WI38 (cell line): ENCODE data around the gene CEMIP.
A peak's percentile ranks its signal among the peaks of the same experiment; 100 is the strongest.

ENCODE experiments used
- H3K4me3 ChIP-seq: 2 replicates; pipeline ENCODE4 v1.5.1; 2011; ENCODE audit warnings: low read depth, mild to moderate bottlenecking, control low read depth, low read length
- TF ChIP-seq, protein P1 (sequence below): IDR thresholded peaks from 2 replicates; pipeline ENCODE4 v1.5.1; 2012; ENCODE audit warnings: low read depth, mild to moderate bottlenecking, control low read depth, low read length

Gene CEMIP

DNA sequence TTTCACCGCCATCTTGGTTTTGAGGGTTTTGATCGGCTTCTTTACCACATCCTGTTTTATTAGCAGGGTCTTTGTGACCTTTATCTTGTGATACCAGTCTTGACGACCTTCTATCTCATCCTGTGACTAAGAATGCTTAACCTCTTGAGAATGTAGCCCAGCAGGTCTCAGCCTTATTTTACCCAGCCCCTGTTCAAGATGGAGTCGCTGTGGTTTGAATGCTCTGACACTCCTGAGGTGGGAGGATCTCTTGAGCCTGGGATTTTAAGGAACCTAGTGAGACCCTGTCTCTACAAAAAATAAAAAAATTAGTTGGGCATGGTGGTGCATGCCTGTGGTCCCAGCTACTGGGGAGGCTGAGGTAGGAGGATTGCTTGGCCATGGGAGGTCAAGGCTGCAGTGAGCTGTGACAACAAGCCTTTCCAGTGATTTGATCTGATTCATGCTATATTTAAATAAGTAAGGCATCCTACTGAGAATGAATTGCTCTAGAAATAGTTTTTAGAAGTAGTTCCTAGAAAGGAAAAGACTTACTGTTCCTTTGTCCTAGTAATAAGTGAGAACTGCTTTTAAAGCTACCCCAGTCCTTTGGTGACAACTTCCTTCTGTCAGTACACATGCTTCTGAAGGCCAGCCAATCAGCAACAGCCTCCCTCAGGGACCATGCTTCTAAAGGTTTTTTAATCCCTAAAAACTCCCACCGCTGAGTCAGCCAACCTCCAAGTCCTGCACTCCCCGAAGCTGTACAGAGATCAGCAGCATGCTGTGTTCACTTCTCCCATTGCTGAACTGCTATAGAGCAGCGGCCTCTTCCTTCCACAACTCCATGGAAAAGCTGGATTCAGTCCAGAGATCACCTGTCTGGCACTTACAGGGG lies 9.1 kb upstream of the CEMIP start:
- TF ChIP-seq, protein P1, sequence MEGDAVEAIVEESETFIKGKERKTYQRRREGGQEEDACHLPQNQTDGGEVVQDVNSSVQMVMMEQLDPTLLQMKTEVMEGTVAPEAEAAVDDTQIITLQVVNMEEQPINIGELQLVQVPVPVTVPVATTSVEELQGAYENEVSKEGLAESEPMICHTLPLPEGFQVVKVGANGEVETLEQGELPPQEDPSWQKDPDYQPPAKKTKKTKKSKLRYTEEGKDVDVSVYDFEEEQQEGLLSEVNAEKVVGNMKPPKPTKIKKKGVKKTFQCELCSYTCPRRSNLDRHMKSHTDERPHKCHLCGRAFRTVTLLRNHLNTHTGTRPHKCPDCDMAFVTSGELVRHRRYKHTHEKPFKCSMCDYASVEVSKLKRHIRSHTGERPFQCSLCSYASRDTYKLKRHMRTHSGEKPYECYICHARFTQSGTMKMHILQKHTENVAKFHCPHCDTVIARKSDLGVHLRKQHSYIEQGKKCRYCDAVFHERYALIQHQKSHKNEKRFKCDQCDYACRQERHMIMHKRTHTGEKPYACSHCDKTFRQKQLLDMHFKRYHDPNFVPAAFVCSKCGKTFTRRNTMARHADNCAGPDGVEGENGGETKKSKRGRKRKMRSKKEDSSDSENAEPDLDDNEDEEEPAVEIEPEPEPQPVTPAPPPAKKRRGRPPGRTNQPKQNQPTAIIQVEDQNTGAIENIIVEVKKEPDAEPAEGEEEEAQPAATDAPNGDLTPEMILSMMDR = no peak
- no peak overlapping the region for H3K4me3 ChIP-seq

DNA sequence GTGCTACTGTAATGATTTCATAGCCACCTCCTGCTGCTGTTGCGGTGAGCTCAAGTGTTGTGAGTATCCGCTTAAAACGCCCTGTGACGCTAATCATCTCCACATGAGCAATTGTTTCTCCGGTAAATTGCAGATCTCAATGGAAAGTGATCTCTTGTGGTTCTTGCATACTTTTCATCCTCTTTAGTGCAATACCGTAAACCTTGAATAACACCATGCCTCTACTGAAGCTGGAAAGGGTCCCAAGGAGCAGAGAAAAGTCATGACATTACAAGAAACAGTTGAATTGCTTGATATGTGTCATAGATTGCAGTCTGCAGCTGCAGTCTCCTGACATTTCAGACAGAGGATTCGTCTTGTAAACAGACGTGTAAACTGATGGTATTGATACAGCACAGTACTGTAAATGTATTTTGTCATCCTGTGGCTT lies 6.0 kb upstream of the CEMIP start:
- TF ChIP-seq, protein P1 = no peak
- H3K4me3 ChIP-seq = no peak overlapping the region

- no peak overlapping the region for H3K4me3 ChIP-seq
- TF ChIP-seq, protein P1 = no peak
Measured at GRCh38 chr15:80773792-80774352, 5.3 kb upstream of the CEMIP start.

- TF ChIP-seq, protein P1 = no peak
Measured at GRCh38 chr15:80774486-80774885, 4.7 kb upstream of the CEMIP start.

GRCh38 chr15:80775338-80775737 lies 3.8 kb upstream of the CEMIP start:
- no peak overlapping the region for H3K4me3 ChIP-seq
- TF ChIP-seq, protein P1 = no peak

More at GRCh38 chr15:80774486-80774885, 4.7 kb upstream of the CEMIP start:
- no peak overlapping the region for H3K4me3 ChIP-seq

GRCh38 chr15:80776420-80777045 lies 2.6 kb upstream of the CEMIP start:
- TF ChIP-seq, protein P1 = peak; percentile 53

GRCh38 chr15:80777137-80777536 lies 2.0 kb upstream of the CEMIP start:
- no peak overlapping the region for H3K4me3 ChIP-seq
- TF ChIP-seq, protein P1 = no peak

More at GRCh38 chr15:80776420-80777045, 2.6 kb upstream of the CEMIP start:
- no peak overlapping the region for H3K4me3 ChIP-seq
